Activated naive CD8-positive, alpha-beta T cell treated with anti-CD3 and anti-CD28 coated beads, Interleukin-2, amount 50 U/mL, for 24 hours (primary cell): ENCODE results near the gene MYL10.

ENCODE experiments used
- ATAC-seq: fragments of 150-1000 bp; cut with Tn5 transposase; one replicate; pipeline ENCODE4 v1.10.0; 2021
- DNase-seq: peaks from one replicate; pipeline ENCODE4 v3.0.0; 2021
- H3K27ac Mint-ChIP-seq: one replicate; pipeline ENCODE4 v1.8.0; 2021; ENCODE audit warnings: mild to moderate bottlenecking, mixed read lengths
- H3K27me3 Mint-ChIP-seq: one replicate; pipeline ENCODE4 v1.8.0; 2021; ENCODE audit warnings: mixed read lengths
- H3K36me3 Mint-ChIP-seq: one replicate; pipeline ENCODE4 v1.8.0; 2021; ENCODE audit warnings: low read depth, mixed read lengths
- H3K4me1 Mint-ChIP-seq: one replicate; pipeline ENCODE4 v1.8.0; 2021; ENCODE audit warnings: mixed read lengths
- H3K4me3 Mint-ChIP-seq: one replicate; pipeline ENCODE4 v1.8.0; 2021; ENCODE audit warnings: mild to moderate bottlenecking, moderate library complexity, mixed read lengths
- H3K9me3 Mint-ChIP-seq: one replicate; pipeline ENCODE4 v1.8.0; 2021; ENCODE audit warnings: mixed read lengths

MYL10 gene

GRCh38 chr7:101629171-101629570 lies at the start of gene MYL10:
Gene MYL10 (minus strand): TSS chr7:101629296. CDS start chr7:101629118, 178 bp downstream.
- DNase-seq: no peak
- Mint-ChIP-seq H3K9me3 (peaks cover 6% of the 10 kb centered on the region), H3K27me3 (peaks cover 19% of the 10 kb centered on the region), H3K4me3 (no peak within 1 kb of the TSS), H3K36me3 (no peaks in the 10 kb centered on the region), H3K4me1 (no peaks in the 10 kb centered on the region), H3K27ac (no peak within 1 kb of the TSS)
- no peak for ATAC-seq

- no peak for ATAC-seq
- DNase-seq: no peak
- no peak overlapping the region for H3K4me3 Mint-ChIP-seq
- no peaks in the 10 kb centered on the region for H3K9me3 Mint-ChIP-seq
- no peak overlapping the region for H3K27ac Mint-ChIP-seq
- H3K36me3 Mint-ChIP-seq: no peaks in the 10 kb centered on the region
- no peaks in the 10 kb centered on the region for H3K27me3 Mint-ChIP-seq
- H3K4me1 Mint-ChIP-seq: no peaks in the 10 kb centered on the region
These were observed 49.6 kb upstream of the MYL10 start for GRCh38 chr7:101678658-101679057.

- H3K9me3 Mint-ChIP-seq: peaks cover 3% of the 10 kb centered on the region
- no peak overlapping the region for H3K27ac Mint-ChIP-seq
- ATAC-seq (no peak), DNase-seq (no peak)
- no peak overlapping the region for H3K4me3 Mint-ChIP-seq
- no peaks in the 10 kb centered on the region for H3K27me3 Mint-ChIP-seq
- H3K36me3 Mint-ChIP-seq: no peaks in the 10 kb centered on the region
- H3K4me1 Mint-ChIP-seq: no peaks in the 10 kb centered on the region
These were observed 48.8 kb upstream of the MYL10 start for GRCh38 chr7:101677797-101678479.

GRCh38 chr7:101677391-101677790 lies 48.3 kb upstream of the MYL10 start:
- no peak for ATAC-seq

GRCh38 chr7:101676956-101677355 lies 47.9 kb upstream of the MYL10 start:
- no peaks in the 10 kb centered on the region for H3K4me1 Mint-ChIP-seq
- peaks cover 3% of the 10 kb centered on the region for H3K9me3 Mint-ChIP-seq
- H3K36me3 Mint-ChIP-seq: no peaks in the 10 kb centered on the region
- no peak for DNase-seq
- H3K4me3 Mint-ChIP-seq: no peak overlapping the region
- no peaks in the 10 kb centered on the region for H3K27me3 Mint-ChIP-seq
- H3K27ac Mint-ChIP-seq: no peak overlapping the region
- ATAC-seq: no peak

More at GRCh38 chr7:101677391-101677790, 48.3 kb upstream of the MYL10 start:
- Mint-ChIP-seq H3K36me3 (no peaks in the 10 kb centered on the region), H3K27me3 (no peaks in the 10 kb centered on the region), H3K4me1 (no peaks in the 10 kb centered on the region), H3K27ac (no peak overlapping the region), H3K9me3 (peaks cover 3% of the 10 kb centered on the region), H3K4me3 (no peak overlapping the region)
- DNase-seq: no peak

GRCh38 chr7:101676062-101676598 lies 47.0 kb upstream of the MYL10 start:
- no peaks in the 10 kb centered on the region for H3K4me1 Mint-ChIP-seq
- no peaks in the 10 kb centered on the region for H3K27me3 Mint-ChIP-seq
- DNase-seq (no peak), ATAC-seq (no peak)
- H3K27ac Mint-ChIP-seq: no peak overlapping the region
- H3K36me3 Mint-ChIP-seq: no peaks in the 10 kb centered on the region
- H3K4me3 Mint-ChIP-seq: no peak overlapping the region
- H3K9me3 Mint-ChIP-seq: peaks cover 3% of the 10 kb centered on the region

GRCh38 chr7:101674439-101674838 lies 45.3 kb upstream of the MYL10 start:
- Mint-ChIP-seq H3K9me3 (peaks cover 3% of the 10 kb centered on the region), H3K27ac (no peak overlapping the region), H3K36me3 (no peaks in the 10 kb centered on the region), H3K4me3 (no peak overlapping the region), H3K27me3 (no peaks in the 10 kb centered on the region), H3K4me1 (no peaks in the 10 kb centered on the region)
- ATAC-seq (no peak), DNase-seq (no peak)

- no peaks in the 10 kb centered on the region for H3K4me1 Mint-ChIP-seq
These were observed 44.9 kb upstream of the MYL10 start for GRCh38 chr7:101673951-101674350.

GRCh38 chr7:101673315-101673714 lies 44.2 kb upstream of the MYL10 start:
- Mint-ChIP-seq H3K36me3 (no peaks in the 10 kb centered on the region), H3K4me1 (no peaks in the 10 kb centered on the region), H3K27me3 (no peaks in the 10 kb centered on the region), H3K27ac (no peak overlapping the region), H3K9me3 (peaks cover 8% of the 10 kb centered on the region), H3K4me3 (no peak overlapping the region)
- no peak for DNase-seq
- ATAC-seq: no peak

More at GRCh38 chr7:101673951-101674350, 44.9 kb upstream of the MYL10 start:
- Mint-ChIP-seq H3K9me3 (peaks cover 3% of the 10 kb centered on the region), H3K27ac (no peak overlapping the region), H3K36me3 (no peaks in the 10 kb centered on the region), H3K27me3 (no peaks in the 10 kb centered on the region), H3K4me3 (no peak overlapping the region)
- ATAC-seq: no peak
- no peak for DNase-seq

- Mint-ChIP-seq H3K36me3 (no peaks in the 10 kb centered on the region), H3K27ac (no peak overlapping the region), H3K9me3 (peaks cover 8% of the 10 kb centered on the region), H3K4me3 (no peak overlapping the region), H3K4me1 (no peaks in the 10 kb centered on the region), H3K27me3 (peaks cover 1% of the 10 kb centered on the region)
- DNase-seq (no peak), ATAC-seq (no peak)
These were observed 42.6 kb upstream of the MYL10 start for GRCh38 chr7:101671371-101672356.

GRCh38 chr7:101669307-101669706 lies 40.2 kb upstream of the MYL10 start:
- peaks cover 8% of the 10 kb centered on the region for H3K9me3 Mint-ChIP-seq
- ATAC-seq (no peak), DNase-seq (no peak)
- H3K4me1 Mint-ChIP-seq: no peaks in the 10 kb centered on the region
- H3K27me3 Mint-ChIP-seq: peaks cover 1% of the 10 kb centered on the region
- no peaks in the 10 kb centered on the region for H3K36me3 Mint-ChIP-seq
- no peak overlapping the region for H3K27ac Mint-ChIP-seq
- H3K4me3 Mint-ChIP-seq: no peak overlapping the region

GRCh38 chr7:101668726-101669125 lies 39.6 kb upstream of the MYL10 start:
- no peak for DNase-seq
- no peaks in the 10 kb centered on the region for H3K4me1 Mint-ChIP-seq
- H3K9me3 Mint-ChIP-seq: peaks cover 8% of the 10 kb centered on the region
- no peak overlapping the region for H3K27ac Mint-ChIP-seq
- no peak for ATAC-seq
- H3K4me3 Mint-ChIP-seq: no peak overlapping the region
- H3K27me3 Mint-ChIP-seq: peaks cover 1% of the 10 kb centered on the region
- no peaks in the 10 kb centered on the region for H3K36me3 Mint-ChIP-seq

GRCh38 chr7:101667920-101668319 lies 38.8 kb upstream of the MYL10 start:
- H3K27me3 Mint-ChIP-seq: peaks cover 3% of the 10 kb centered on the region
- ATAC-seq: no peak
- peaks cover 5% of the 10 kb centered on the region for H3K9me3 Mint-ChIP-seq
- no peak for DNase-seq
- no peaks in the 10 kb centered on the region for H3K4me1 Mint-ChIP-seq
- H3K36me3 Mint-ChIP-seq: no peaks in the 10 kb centered on the region
- no peak overlapping the region for H3K4me3 Mint-ChIP-seq
- H3K27ac Mint-ChIP-seq: no peak overlapping the region

- Mint-ChIP-seq H3K36me3 (no peaks in the 10 kb centered on the region), H3K4me3 (no peak overlapping the region), H3K27me3 (peaks cover 4% of the 10 kb centered on the region), H3K9me3 (peaks cover 5% of the 10 kb centered on the region), H3K4me1 (no peaks in the 10 kb centered on the region), H3K27ac (no peak overlapping the region)
- DNase-seq: no peak
- ATAC-seq: no peak
These were observed 38.3 kb upstream of the MYL10 start for GRCh38 chr7:101667399-101667798.

GRCh38 chr7:101666741-101667140 lies 37.6 kb upstream of the MYL10 start:
- Mint-ChIP-seq H3K36me3 (no peaks in the 10 kb centered on the region), H3K4me1 (no peaks in the 10 kb centered on the region), H3K27ac (no peak overlapping the region), H3K4me3 (no peak overlapping the region), H3K9me3 (peaks cover 5% of the 10 kb centered on the region), H3K27me3 (peaks cover 8% of the 10 kb centered on the region)
- DNase-seq (no peak), ATAC-seq (no peak)
